ENCODE results near the gene PCDHB7.
"Not testable (repeated sequence)": the region's sequence is repeated elsewhere in the genome, so short reads cannot be mapped to it uniquely, and the experiment has no call there.

PCDHB7 gene

DNA sequence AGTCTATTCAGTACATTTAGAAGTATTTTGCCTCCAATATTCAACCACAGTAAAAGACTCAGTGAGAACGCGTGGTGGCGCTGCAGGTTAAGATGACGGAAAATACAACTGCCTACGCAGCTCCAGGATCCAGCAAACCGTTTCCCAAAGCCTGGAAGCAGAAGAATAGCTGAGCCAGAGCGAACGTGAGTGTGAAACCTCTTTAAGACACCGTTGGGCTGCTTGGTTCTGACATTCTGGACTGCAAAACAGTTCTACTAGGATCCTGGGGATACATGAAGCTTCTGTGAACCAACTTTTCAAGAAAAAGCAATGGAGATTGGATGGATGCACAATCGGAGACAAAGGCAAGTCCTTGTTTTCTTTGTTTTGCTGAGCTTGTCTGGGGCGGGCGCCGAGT, 9.8 kb downstream of the PCDHB7 start, which contains the start of gene PCDHB16:
Gene PCDHB16 (plus strand): TSS at position 140 of the 400 bp plus-strand sequence. CDS start 173 bp downstream, at position 313.
- Histone ChIP-seq H3K4me2 (ENCODE audit: low read length) (no peak within 1 kb of the TSS), H2AFZ (ENCODE audit: low read depth, low read length) (no peak within 1 kb of the TSS), H3K27me3 (ENCODE audit: low read depth, low read length) (no peaks in the 10 kb centered on the region), H4K20me1 (ENCODE audit: insufficient read depth, low read length) (no peaks in the 10 kb centered on the region), H3K36me3 (replicated peaks; ENCODE audit: low read depth, low read length) (no peaks in the 10 kb centered on the region), H3K27ac (ENCODE audit: low read length) (no peak within 1 kb of the TSS), H3K4me3 (ENCODE audit: low read length) (no peak within 1 kb of the TSS), H3K4me1 (ENCODE audit: low read length) (no peaks in the 10 kb centered on the region), H3K79me2 (ENCODE audit: low read length) (no peaks in the 10 kb centered on the region), H3K9ac (ENCODE audit: low read length) (no peak within 1 kb of the TSS), H3K9me3 (ENCODE audit: insufficient read depth, low read length) (no peaks in the 10 kb centered on the region)
- TF ChIP-seq, protein P1, sequence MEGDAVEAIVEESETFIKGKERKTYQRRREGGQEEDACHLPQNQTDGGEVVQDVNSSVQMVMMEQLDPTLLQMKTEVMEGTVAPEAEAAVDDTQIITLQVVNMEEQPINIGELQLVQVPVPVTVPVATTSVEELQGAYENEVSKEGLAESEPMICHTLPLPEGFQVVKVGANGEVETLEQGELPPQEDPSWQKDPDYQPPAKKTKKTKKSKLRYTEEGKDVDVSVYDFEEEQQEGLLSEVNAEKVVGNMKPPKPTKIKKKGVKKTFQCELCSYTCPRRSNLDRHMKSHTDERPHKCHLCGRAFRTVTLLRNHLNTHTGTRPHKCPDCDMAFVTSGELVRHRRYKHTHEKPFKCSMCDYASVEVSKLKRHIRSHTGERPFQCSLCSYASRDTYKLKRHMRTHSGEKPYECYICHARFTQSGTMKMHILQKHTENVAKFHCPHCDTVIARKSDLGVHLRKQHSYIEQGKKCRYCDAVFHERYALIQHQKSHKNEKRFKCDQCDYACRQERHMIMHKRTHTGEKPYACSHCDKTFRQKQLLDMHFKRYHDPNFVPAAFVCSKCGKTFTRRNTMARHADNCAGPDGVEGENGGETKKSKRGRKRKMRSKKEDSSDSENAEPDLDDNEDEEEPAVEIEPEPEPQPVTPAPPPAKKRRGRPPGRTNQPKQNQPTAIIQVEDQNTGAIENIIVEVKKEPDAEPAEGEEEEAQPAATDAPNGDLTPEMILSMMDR (IDR thresholded peaks at IDR 0.05; ENCODE audit: low read depth, low read length): no peak
- no peak for TF ChIP-seq EZH2phosphoT487 (IDR thresholded peaks at IDR 0.05; ENCODE audit: low read depth)

DNA sequence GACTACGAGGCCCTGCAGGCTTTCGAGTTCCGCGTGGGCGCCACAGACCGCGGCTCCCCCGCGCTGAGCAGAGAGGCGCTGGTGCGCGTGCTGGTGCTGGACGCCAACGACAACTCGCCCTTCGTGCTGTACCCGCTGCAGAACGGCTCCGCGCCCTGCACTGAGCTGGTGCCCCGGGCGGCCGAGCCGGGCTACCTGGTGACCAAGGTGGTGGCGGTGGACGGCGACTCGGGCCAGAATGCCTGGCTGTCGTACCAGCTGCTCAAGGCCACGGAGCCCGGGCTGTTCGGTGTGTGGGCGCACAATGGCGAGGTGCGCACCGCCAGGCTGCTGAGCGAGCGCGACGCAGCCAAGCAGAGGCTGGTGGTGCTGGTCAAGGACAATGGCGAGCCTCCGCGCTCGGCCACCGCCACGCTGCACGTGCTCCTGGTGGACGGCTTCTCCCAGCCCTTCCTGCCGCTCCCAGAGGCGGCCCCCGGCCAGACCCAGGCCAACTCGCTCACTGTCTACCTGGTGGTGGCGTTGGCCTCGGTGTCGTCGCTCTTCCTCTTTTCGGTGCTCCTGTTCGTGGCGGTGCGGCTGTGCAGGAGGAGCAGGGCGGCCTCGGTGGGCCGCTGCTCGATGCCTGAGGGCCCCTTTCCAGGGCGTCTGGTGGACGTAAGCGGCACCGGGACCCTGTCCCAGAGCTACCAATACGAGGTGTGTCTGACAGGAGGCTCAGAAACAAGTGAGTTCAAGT, 11.8 kb downstream of the PCDHB7 start:
- not testable (repeated sequence) for H3K79me2 ChIP-seq (ENCODE audit: low read length); H3K9ac ChIP-seq (ENCODE audit: low read length); H3K27me3 ChIP-seq (ENCODE audit: low read depth, low read length); H2AFZ ChIP-seq (ENCODE audit: low read depth, low read length); H3K4me3 ChIP-seq (ENCODE audit: low read length); H3K27ac ChIP-seq (ENCODE audit: low read length); H3K4me2 ChIP-seq (ENCODE audit: low read length); H4K20me1 ChIP-seq (ENCODE audit: insufficient read depth, low read length); H3K9me3 ChIP-seq (ENCODE audit: insufficient read depth, low read length); H3K36me3 ChIP-seq (replicated peaks; ENCODE audit: low read depth, low read length); H3K4me1 ChIP-seq (ENCODE audit: low read length)

DNA sequence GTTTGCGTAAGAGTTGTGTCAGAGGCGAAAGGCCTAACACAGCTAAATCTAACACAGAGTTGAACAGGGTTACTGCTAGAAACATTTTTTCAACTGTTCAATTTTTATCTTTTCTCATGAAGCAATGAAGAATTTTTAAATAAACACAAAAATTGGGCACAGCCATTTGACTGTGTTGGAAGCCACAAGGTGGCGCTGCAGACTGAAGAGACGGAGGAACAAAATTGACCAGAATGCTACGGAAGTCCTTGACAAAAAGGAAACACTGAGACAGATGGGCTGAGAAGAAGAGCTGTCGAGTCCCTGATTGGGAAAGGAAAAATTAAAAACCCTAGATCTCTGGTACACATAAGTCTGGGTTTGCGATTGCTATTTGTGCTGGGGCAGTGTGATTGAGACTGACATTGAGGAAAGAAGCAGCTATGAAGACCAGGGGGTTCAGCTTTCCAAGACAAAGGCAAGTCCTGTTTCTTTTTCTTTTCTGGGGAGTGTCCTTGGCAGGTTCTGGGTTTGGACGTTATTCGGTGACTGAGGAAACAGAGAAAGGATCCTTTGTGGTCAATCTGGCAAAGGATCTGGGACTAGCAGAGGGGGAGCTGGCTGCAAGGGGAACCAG, 14.6 kb downstream of the PCDHB7 start, which contains the start of gene PCDHB9:
Gene PCDHB9 (plus strand): TSS at position 265 of the 616 bp plus-strand sequence. CDS start 158 bp downstream, at position 423.
- Histone ChIP-seq H3K4me3 (ENCODE audit: low read length) (peak within 1 kb of the TSS; percentile 52; the same call in 1 of the 2 replicates), H3K9ac (ENCODE audit: low read length) (no peak within 1 kb of the TSS), H2AFZ (ENCODE audit: low read depth, low read length) (peak within 1 kb of the TSS; percentile 77; the same call in 1 of the 2 replicates), H3K36me3 (replicated peaks; ENCODE audit: low read depth, low read length) (no peaks in the 10 kb centered on the region), H3K79me2 (ENCODE audit: low read length) (no peaks in the 10 kb centered on the region), H3K9me3 (ENCODE audit: insufficient read depth, low read length) (no peaks in the 10 kb centered on the region), H3K4me1 (ENCODE audit: low read length) (no peaks in the 10 kb centered on the region), H3K4me2 (ENCODE audit: low read length) (0 out of 2 replicates have a peak within 1 kb of the TSS, but pooled peaks have one; percentile 27), H3K27ac (ENCODE audit: low read length) (no peak within 1 kb of the TSS), H3K27me3 (ENCODE audit: low read depth, low read length) (no peaks in the 10 kb centered on the region), H4K20me1 (ENCODE audit: insufficient read depth, low read length) (no peaks in the 10 kb centered on the region)
- no peak for TF ChIP-seq EZH2phosphoT487 (IDR thresholded peaks at IDR 0.05; ENCODE audit: low read depth)
- TF ChIP-seq, protein P1 (IDR thresholded peaks at IDR 0.05; ENCODE audit: low read depth, low read length): peak; percentile 58

DNA sequence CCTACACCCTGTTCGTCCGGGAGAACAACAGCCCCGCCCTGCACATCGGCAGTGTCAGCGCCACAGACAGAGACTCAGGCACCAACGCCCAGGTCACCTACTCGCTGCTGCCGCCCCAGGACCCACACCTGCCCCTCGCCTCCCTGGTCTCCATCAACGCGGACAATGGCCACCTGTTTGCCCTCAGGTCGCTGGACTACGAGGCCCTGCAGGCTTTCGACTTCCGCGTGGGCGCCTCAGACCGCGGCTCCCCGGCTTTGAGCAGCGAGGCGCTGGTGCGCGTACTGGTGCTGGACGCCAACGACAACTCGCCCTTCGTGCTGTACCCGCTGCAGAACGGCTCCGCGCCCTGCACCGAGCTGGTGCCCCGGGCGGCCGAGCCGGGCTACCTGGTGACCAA, 16.2 kb downstream of the PCDHB7 start:
- H3K4me3 ChIP-seq (ENCODE audit: low read length); H3K9me3 ChIP-seq (ENCODE audit: insufficient read depth, low read length): not testable (repeated sequence)

DNA sequence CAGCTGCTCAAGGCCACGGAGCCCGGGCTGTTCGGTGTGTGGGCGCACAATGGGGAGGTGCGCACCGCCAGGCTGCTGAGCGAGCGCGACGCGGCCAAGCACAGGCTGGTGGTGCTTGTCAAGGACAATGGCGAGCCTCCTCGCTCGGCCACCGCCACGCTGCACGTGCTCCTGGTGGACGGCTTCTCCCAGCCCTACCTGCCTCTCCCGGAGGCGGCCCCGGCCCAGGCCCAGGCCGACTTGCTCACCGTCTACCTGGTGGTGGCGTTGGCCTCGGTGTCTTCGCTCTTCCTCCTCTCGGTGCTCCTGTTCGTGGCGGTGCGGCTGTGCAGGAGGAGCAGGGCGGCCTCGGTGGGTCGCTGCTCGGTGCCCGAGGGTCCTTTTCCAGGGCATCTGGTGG, 16.7 kb downstream of the PCDHB7 start:
- not testable (repeated sequence) for H3K4me2 ChIP-seq (ENCODE audit: low read length); H3K36me3 ChIP-seq (replicated peaks; ENCODE audit: low read depth, low read length); H3K9me3 ChIP-seq (ENCODE audit: insufficient read depth, low read length); H2AFZ ChIP-seq (ENCODE audit: low read depth, low read length); H3K9ac ChIP-seq (ENCODE audit: low read length); H4K20me1 ChIP-seq (ENCODE audit: insufficient read depth, low read length); H3K27me3 ChIP-seq (ENCODE audit: low read depth, low read length); H3K4me3 ChIP-seq (ENCODE audit: low read length); H3K4me1 ChIP-seq (ENCODE audit: low read length); H3K79me2 ChIP-seq (ENCODE audit: low read length); H3K27ac ChIP-seq (ENCODE audit: low read length)

More for the DNA sequence above, 16.2 kb downstream of the PCDHB7 start:
- H3K4me2 ChIP-seq (ENCODE audit: low read length); H2AFZ ChIP-seq (ENCODE audit: low read depth, low read length); H3K79me2 ChIP-seq (ENCODE audit: low read length); H4K20me1 ChIP-seq (ENCODE audit: insufficient read depth, low read length); H3K9ac ChIP-seq (ENCODE audit: low read length); H3K27ac ChIP-seq (ENCODE audit: low read length); H3K27me3 ChIP-seq (ENCODE audit: low read depth, low read length); H3K4me1 ChIP-seq (ENCODE audit: low read length); H3K36me3 ChIP-seq (replicated peaks; ENCODE audit: low read depth, low read length): not testable (repeated sequence)

Measured in OCI-LY3 (cell line).